NCI-H1436 treated with DMSO at 0.1 percent for 48 hours (cell line): ENCODE measurements around the gene MOB3C.

ENCODE experiments used
- DNase-seq: peaks from one replicate; lab custom pipeline; 2025; lab: John Stamatoyannopoulos, UW

MOB3C gene

DNA sequence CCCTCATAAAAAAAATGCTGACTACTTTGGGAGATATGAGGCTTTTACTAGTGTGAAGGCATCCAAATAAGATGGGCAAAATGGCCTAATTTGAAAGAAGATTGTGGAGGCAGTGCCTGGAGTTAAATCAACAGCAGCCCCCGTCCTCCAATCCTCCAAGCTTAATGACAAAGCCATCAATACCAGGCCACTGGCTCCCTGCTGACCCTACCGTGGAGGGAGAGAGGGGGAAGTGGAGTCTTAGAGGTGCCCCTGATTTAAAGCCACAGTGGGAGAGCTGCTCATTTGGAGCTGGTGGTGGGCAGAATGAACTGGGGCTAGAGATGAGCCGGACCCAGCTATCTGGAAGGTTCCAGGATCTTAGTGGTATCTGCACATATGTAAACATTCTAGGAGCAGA lies 40.8 kb downstream of the MOB3C start:
- no peak for DNase-seq

DNA sequence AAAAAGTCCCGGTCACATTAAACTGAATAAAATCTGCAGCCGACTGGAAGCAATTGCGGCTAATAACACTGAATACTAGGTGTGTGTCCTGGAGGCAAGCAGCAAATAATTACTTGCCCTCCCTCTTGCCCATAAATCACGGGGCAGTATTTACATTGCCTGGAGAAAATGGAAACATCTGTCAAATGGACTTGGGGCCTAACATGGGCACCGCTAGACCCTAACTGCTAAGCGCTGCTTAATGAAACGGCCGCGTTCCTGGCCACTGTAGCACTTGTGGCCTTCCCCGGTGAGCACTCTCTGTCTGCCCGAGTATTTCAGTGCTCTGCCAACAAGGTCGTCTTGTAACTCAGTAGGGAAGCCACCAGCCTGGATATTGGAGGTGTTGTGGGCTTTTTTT lies 41.3 kb downstream of the MOB3C start:
- no peak for DNase-seq

DNA sequence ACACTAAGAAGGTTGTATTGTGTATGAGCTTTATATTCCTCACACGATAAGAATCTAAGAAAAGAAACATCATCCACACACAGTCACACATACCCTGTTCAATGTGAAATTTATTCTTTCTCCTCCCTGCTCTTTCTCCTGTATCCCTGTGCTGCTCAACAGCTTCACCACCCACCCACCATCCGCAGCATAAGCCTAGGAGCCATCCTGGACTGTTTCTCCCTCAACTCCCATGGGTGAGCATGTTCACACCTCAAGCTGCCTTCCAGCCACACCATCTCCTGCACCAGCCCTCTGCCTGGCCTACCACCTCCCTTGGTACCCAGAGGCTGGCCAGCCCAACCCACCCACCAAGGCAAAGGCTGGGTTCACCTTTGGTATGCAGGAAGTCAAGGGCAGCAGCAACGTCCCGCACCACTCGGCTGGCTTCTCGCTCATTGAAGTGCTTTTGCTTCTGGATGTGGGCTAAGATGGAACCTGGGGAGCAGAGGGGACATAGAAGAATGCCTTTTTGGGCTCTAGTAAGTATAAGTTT lies 44.9 kb downstream of the MOB3C start:
- no peak for DNase-seq

DNA sequence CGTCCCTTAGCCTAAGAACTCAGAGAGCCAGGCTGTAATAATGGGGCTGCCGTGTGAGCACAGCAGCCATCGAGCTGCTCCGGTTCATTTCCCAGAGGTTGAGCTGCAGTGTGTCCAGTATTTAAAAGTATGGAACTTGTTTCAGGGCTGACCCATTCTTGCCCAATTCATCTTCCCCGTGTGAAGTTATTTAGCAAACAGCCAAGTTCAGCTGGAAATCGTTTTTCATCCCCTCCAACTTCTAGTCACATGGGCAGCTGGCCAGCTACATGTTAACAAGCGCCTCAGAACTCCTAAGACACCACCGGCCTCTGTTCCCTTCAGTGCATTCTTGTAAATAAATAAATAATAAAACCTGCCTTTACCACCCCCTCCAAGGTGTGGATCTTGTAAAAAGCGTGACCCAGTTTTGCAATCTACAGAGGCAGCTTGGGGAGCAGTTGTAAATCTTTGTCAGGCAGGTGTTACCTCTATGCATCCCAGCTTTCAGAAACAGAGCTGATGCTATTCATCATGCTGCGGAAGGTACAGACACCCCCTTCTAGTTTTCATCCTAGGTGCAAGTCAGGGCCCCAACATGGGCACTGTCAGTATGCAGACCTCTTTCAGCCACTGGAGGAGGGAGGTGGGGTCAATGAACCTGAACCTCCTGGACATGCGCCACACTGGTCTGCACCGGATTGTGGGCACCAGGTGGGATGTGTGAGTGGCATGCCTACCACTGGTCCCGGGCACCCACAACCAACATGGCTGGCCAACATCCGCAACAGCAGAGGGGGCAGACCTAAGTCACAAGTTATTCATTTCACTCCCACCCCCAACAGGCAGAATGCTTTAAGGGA lies 46.5 kb downstream of the MOB3C start:
- DNase-seq: no peak

DNA sequence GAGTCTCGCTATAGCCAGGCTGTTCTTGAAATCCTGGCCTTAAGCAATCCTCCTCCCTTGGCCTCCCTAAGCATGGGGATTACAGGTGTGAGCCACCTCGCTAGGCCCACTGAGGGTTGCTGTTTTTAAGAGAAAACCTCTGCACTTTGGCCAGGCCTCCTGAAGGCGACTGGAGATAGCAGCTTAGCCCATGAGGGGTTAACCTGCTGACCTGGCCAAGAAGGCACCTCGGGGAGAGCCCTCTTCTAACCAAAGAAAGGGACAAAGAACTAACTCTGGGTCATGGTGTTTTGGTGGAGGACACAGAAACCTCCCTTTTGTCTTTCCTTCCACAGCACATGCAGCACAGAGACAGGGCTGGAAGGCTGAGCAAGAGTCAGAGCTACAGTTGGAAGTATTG lies 47.5 kb downstream of the MOB3C start:
- DNase-seq: no peak

DNA sequence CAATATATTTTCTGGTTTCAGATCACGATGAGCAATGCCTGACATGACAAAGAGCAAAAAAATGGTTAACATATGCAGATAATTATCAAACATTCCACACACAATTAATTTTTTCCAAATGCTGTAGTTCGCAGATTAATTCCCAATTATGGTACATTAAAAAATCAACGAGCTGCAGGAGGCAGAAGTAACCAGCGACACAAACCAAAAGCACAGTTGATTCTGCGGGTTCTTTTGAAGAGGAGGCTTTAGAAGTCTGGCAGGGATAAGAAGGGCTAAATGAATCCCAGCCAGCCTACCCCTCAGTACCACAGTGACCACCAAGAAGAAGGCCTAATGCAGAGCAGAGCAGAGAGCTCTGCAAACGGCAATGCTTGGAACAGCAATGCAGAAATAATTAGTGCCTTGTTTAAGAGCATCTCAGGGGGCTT lies 48.1 kb downstream of the MOB3C start:
- no peak for DNase-seq

DNA sequence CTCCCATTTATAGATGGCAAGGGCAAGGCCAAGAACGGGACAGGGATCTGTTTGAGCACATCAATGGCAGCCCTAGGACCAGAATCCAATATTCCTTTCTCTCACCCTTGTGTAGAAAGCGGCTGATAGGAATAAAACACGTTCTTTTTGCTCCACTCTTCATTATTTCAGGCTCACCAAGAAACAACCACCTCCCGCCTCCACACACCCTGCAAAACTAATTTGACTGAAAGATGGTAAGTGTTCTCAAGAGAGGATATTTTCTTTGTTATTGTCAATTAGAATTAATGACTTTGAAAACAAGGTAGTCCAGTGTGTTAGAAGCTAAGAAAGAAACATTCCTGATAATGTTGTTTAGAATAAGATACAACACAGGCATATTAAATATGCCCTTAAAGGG lies 53.3 kb downstream of the MOB3C start:
- no peak for DNase-seq

DNA sequence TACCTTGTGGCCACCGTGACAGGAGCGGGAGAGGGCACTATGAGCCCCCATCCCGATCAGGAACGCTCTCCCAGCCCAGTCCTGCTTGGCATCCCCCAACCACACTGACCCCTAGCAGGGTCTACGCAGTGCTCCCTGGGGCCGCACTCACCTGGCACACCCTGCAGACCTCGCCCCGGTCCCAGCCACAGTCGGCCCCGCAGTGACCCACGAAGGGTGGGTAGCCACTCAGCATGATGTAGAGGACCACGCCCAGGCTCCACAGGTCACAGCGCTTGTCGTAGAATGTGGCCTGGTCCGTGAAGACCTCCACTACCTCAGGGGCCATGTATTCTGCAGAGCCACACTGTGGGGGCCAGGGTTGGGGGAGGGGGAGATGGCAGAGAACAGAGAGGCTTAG lies 54.1 kb downstream of the MOB3C start:
- no peak for DNase-seq

DNA sequence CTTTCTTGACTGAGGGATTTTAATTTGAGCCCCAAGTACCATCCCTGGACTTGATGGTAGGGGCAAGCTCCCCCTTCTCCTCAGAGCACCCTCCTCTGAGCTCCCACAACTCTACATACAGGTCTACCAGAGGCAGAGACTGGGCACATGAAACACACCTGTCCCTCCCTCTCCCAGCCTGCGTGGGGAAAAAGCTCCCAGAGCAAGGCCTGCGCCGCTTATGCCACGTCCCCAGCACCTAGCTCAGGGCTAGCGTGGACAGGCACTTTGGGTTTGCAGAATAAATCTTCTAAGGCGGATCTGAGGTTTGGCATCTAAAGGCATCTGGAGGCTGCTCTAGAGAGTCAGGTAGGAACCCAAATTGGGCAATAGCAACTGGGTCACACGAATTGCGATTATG lies 57.6 kb downstream of the MOB3C start:
- no peak for DNase-seq

DNA sequence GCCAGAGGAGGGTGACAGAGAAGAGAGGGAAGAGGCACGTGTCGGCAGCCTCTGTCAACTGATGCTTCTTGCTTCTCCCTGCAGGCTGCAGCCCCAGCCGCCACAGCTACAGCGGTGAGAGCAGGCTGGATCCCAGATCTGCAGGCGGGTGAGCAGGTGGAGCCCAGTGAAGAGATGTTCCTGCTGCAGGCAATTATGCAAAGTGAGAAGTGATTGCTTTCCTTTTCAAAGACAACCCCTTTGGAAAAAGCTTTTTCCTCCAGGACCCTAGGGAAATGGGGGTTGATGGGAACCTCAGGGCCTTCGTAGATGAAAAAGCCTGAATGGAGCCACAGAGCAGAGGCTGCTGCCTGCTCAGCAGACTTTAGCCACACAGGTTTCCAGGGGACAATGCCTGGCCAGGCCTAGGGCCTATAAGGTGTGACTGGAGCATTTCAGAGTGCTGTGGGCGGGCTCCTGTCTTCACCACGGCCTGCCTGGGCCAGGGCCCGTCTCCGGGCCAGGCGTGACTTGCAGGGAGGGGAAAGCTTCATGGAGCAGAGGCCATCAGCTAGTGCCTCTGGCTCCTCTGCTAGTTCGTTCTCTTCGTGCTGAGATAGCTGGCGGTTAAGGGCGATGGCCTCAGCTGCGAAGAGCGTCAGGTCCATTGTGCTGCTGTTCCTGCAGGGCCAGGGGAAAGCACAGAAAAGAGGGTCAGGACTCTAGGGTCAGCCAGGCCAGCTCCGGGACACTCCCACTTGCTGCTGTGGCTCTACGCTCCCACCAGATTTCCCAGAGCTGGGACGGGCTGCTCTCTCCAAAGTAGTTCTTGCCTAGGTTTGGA lies 58.3 kb downstream of the MOB3C start:
- peak; percentile 43 for DNase-seq
